ENCODE results near the gene MFGE8. TPM values are rescaled to one million over a fixed set of nuclear protein-coding genes. Genes with fewer than 3 reads are reported as not detected.

MFGE8 gene
- polyA plus RNA-seq, 1 of the 3 experiments (the other 2 are of a cell fraction): 247 TPM

DNA sequence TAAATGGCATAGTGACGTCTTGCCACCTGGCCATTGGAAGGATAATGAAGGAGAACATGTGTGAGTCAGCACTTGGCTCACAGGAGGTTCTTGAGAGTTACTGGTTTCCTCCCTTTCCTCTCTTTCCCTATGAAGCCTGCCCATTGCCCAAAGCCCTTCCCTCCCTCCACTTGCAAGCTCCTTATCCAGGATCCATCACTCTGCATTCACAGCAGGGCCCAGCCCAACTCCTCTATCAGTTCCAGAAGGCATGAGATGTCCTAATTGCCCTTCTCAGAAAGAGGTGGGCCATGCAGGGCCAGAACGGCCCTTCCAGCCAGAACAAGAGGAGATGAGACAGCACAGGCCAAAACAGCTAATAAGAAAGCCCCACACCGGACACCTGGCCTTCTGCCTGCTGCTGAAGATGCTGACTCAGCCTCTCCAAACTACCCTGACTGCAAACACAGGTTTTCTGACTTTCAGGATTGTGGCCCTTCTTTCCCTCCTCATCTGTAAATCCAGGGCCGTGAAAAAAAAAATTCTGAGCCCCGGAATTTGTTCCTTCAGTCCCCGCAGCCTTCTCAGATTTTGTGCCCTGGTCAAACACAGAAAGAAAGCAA is 47.6 kb downstream of the MFGE8 start:
- no peaks in the 10 kb centered on the region; the same call in 1 of the 2 replicates for H3K27me3 ChIP-seq (ENCODE audit: insufficient read depth)
- DNase-seq: no peak
- no peaks in the 10 kb centered on the region for H3K79me2 ChIP-seq (ENCODE audit: insufficient read depth)
- no peak for TF ChIP-seq YY1 (IDR thresholded peaks at IDR 0.05; ENCODE audit: low read depth)
- no peak for TF ChIP-seq TAF1 (IDR thresholded peaks at IDR 0.05; ENCODE audit: borderline replicate concordance, low read depth, low read length)
- H3F3A ChIP-seq (replicated peaks; ENCODE audit: insufficient read depth): no peaks in the 10 kb centered on the region
- no peak overlapping the region for H3K27ac ChIP-seq (ENCODE audit: low read depth in 2 of 2, low read length in 1 of 2)
- H3K4me1 ChIP-seq (ENCODE audit: control insufficient read depth in 1 of 2, insufficient read depth in 2 of 2, low read depth in 1 of 2, low read length in 1 of 2): no peaks in the 10 kb centered on the region
- no peaks in the 10 kb centered on the region for H3K9me2 ChIP-seq
- H4K20me1 ChIP-seq (ENCODE audit: insufficient read depth): no peaks in the 10 kb centered on the region
- H3K9ac ChIP-seq: no peak overlapping the region
- POLR2A ChIA-PET: no interaction called here
- no peak overlapping the region for H2AFZ ChIP-seq (ENCODE audit: low read depth)
- H3K36me3 ChIP-seq (replicated peaks in 1 of 2; ENCODE audit: control insufficient read depth in 1 of 2, insufficient read depth in 2 of 2, low read length in 1 of 2): no peaks in the 10 kb centered on the region
- no peaks in the 10 kb centered on the region for H3K9me3 ChIP-seq
- H3K4me3 ChIP-seq (ENCODE audit: low read depth in 2 of 2, low read length in 1 of 2): no peak overlapping the region
- CTCF ChIA-PET: interaction anchor here (0.6 to 1.0 kb wide), 2 partner anchors 15 to 39 kb away, joined by 3 read pairs; no protein-coding TSS in a partner anchor
- no peak overlapping the region for H3K4me2 ChIP-seq
- 36% methylated on average over 6 of the region's 6 CpGs for WGBS (ENCODE audit: low lambda C conversion rate)

- Histone ChIP-seq H3K9me3 (no peaks in the 10 kb centered on the region), H3F3A (replicated peaks; ENCODE audit: insufficient read depth) (no peaks in the 10 kb centered on the region), H3K27ac (ENCODE audit: low read depth in 2 of 2, low read length in 1 of 2) (no peak overlapping the region), H4K20me1 (ENCODE audit: insufficient read depth) (no peaks in the 10 kb centered on the region), H3K36me3 (replicated peaks in 1 of 2; ENCODE audit: control insufficient read depth in 1 of 2, insufficient read depth in 2 of 2, low read length in 1 of 2) (no peaks in the 10 kb centered on the region), H3K9ac (no peak overlapping the region), H2AFZ (ENCODE audit: low read depth) (no peak overlapping the region), H3K27me3 (ENCODE audit: insufficient read depth) (no peaks in the 10 kb centered on the region; the same call in 1 of the 2 replicates), H3K4me3 (ENCODE audit: low read depth in 2 of 2, low read length in 1 of 2) (no peak overlapping the region), H3K79me2 (ENCODE audit: insufficient read depth) (no peaks in the 10 kb centered on the region), H3K4me2 (no peak overlapping the region), H3K4me1 (ENCODE audit: control insufficient read depth in 1 of 2, insufficient read depth in 2 of 2, low read depth in 1 of 2, low read length in 1 of 2) (no peaks in the 10 kb centered on the region), H3K9me2 (no peaks in the 10 kb centered on the region)
- 26% methylated on average over 4 of the region's 4 CpGs for WGBS (ENCODE audit: low lambda C conversion rate)
- ChIA-PET CTCF (interaction anchor here (1.0 kb wide), 1 partner anchor 40 kb away, joined by 3 read pairs; no protein-coding TSS in a partner anchor), POLR2A (no interaction called here)
- DNase-seq: no peak
- TF ChIP-seq MEF2A (IDR thresholded peaks at IDR 0.05; ENCODE audit: borderline replicate concordance, low read depth) (no peak), SIN3A (IDR thresholded peaks at IDR 0.05; ENCODE audit: borderline replicate concordance, low read depth, low read length) (no peak), EP300 (IDR thresholded peaks at IDR 0.05; ENCODE audit: borderline replicate concordance in 1 of 2, low read depth in 1 of 2, low read length in 1 of 2) (no peak), GATA2 (CRISPR knock-in tag; IDR thresholded peaks at IDR 0.05) (no peak), SMC3 (IDR thresholded peaks at IDR 0.05; ENCODE audit: low read depth, low read length) (no peak), TEAD4 (IDR thresholded peaks at IDR 0.05; ENCODE audit: borderline replicate concordance, insufficient read depth) (no peak), ZBTB33 (IDR thresholded peaks at IDR 0.05; ENCODE audit: borderline replicate concordance, low read depth) (no peak), USF2 (IDR thresholded peaks at IDR 0.05; ENCODE audit: borderline replicate concordance, low read depth, low read length) (no peak), NFIC (IDR thresholded peaks at IDR 0.05; ENCODE audit: borderline replicate concordance) (no peak), RCOR1 (IDR thresholded peaks at IDR 0.05; ENCODE audit: low read length) (no peak), MAX (IDR thresholded peaks at IDR 0.05; ENCODE audit: low read depth) (no peak), RFX5 (IDR thresholded peaks at IDR 0.05; ENCODE audit: low read length) (no peak), TCF12 (IDR thresholded peaks at IDR 0.05) (no peak), FOSL2 (IDR thresholded peaks at IDR 0.05; ENCODE audit: borderline replicate concordance, low read depth) (no peak), EZH2phosphoT487 (IDR thresholded peaks at IDR 0.05; ENCODE audit: borderline replicate concordance, low read depth) (no peak), FOXM1 (IDR thresholded peaks at IDR 0.05; ENCODE audit: low read depth) (no peak)
- TF ChIP-seq, protein P1, sequence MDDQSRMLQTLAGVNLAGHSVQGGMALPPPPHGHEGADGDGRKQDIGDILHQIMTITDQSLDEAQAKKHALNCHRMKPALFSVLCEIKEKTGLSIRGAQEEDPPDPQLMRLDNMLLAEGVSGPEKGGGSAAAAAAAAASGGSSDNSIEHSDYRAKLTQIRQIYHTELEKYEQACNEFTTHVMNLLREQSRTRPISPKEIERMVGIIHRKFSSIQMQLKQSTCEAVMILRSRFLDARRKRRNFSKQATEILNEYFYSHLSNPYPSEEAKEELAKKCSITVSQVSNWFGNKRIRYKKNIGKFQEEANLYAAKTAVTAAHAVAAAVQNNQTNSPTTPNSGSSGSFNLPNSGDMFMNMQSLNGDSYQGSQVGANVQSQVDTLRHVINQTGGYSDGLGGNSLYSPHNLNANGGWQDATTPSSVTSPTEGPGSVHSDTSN (IDR thresholded peaks at IDR 0.05): no peak
- TF ChIP-seq, protein P2, sequence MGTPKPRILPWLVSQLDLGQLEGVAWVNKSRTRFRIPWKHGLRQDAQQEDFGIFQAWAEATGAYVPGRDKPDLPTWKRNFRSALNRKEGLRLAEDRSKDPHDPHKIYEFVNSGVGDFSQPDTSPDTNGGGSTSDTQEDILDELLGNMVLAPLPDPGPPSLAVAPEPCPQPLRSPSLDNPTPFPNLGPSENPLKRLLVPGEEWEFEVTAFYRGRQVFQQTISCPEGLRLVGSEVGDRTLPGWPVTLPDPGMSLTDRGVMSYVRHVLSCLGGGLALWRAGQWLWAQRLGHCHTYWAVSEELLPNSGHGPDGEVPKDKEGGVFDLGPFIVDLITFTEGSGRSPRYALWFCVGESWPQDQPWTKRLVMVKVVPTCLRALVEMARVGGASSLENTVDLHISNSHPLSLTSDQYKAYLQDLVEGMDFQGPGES (IDR thresholded peaks at IDR 0.05; ENCODE audit: low read depth, low read length): no peak
Observed at GRCh38 chr15:88864861-88865497, 48.2 kb downstream of the MFGE8 start.

Measured in SK-N-SH (cell line).